Loucy (cell line): ENCODE results near the gene GPR15.

ENCODE experiments used
- CTCF ChIP-seq: fragments of 200-600 bp; sonication (generic); conservative IDR thresholded peaks from 2 replicates; pipeline ENCODE4 v1.5.1; 2014; ENCODE audit warnings: mild to moderate bottlenecking, antibody characterized with exemption, low read length
- EZH2phosphoT487 ChIP-seq: fragments of 200-600 bp; IDR thresholded peaks from 2 replicates; pipeline ENCODE4 v1.6.1; 2018; ENCODE audit warnings: antibody characterized with exemption, mild to moderate bottlenecking, moderate library complexity, borderline replicate concordance

DNA sequence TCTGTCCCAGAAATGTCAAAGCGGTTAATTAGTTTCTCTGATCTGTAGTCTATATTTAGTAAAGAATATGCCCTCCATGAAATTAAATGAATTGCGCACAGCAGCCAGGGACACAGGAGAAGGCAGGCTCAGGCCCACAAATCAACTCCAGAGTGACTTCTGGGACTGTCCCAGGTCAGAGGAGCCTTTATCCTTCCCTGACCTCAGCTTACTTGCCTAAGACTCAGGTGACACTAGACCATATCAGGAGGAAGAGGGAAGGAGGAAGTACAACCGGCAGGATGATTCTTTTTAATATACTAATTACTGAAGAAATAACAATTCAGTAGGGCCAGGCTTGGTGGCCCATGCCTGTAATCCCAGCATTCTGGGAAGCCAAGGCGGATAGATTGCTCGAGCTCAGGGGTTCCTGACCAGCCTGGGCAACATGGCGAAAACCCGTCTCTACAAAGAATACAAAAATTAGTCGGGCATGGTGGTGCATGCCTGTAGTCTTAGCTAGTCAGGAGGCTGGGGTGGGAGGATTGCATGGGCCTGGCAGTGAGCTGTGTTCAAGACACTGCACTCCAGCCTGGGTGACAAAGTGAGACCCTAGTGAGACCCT, 1.8 kb upstream of the GPR15 start:
- TF ChIP-seq CTCF, result no peak
- TF ChIP-seq EZH2phosphoT487, result no peak
